Measurements from ENCODE around the gene ABCG1. TPM values are rescaled to one million over a fixed set of nuclear protein-coding genes. Genes with fewer than 3 reads are reported as not detected.

Gene ABCG1
- total RNA-seq, 2 donors from 2014 or later, result 3.1 to 3.5 TPM

DNA sequence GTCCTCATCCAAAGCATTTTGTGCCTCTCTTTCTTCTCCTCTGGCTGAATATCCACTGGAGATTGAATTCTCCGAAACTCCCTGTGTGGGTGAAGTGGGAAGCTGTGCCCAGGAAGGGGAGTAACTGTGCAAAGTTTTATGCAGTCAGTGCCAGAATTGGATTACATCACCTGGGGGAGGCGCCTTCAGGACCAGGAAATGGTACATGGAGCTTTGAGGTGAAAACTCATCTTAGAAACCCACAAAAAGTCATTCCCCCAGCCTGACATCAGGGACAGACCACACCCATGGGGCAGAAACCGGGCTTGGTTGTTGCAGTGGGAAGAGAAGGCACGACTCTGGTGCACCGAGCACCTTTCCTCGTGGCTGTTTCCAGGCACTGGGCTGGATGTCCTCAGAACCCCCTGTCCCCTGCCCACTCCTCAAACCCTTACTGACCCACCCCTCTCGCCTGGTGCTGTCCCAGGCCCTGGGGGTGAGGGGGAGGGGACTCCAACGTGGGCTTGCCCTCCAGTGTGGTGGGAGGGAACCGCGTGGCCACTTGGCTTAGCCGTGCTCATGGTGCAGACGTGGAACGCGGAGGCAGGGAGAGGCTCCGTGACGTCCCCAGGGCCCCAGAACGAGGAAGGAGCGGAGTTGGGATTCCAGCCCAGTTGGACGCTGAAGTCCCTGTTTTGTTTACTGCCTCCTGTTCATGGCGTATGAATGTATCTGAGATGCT, 80.5 kb downstream of the ABCG1 start:
- no peak overlapping the region for H3K4me3 Mint-ChIP-seq
- H3K36me3 Mint-ChIP-seq, result no peaks in the 10 kb centered on the region
- no peak overlapping the region for H3K27ac Mint-ChIP-seq
- H3K27me3 Mint-ChIP-seq, result peaks cover 0 to 6% of the 10 kb centered on the region in 2 donors
- no peak for DNase-seq (ENCODE audit: low spot score)
- H3K9me3 Mint-ChIP-seq, result no peaks in the 10 kb centered on the region
- peaks cover 0 to 3% of the 10 kb centered on the region in 2 donors for H3K4me1 Mint-ChIP-seq (ENCODE audit: low read depth in 2 of 2)
- peak in 1 of 2 donors; percentile 36 for ATAC-seq

DNA sequence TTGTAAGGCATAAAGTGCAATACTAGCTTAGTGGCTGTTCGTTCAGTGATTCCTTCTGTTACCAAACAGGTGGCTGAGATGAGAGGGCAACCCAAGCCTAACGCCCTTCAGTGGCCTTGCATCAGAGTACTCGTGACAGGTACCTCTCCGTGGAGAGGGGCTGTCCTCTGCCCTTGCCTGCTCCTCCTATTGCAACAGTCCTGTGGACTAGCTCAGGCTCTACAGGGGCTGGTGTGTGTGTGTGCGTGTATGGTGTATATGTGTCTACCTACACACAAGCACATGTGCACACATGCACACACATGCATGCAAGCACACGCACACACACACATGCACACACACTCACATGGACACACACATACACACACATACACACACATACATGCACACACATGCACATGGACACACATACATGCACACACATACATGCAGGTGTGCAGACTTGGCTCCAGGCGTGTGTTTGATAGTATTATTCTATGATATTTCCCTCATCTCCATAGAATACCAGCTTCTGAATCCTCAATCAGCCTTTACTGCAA, 81.2 kb downstream of the ABCG1 start:
- Mint-ChIP-seq H3K27ac (no peak overlapping the region), H3K4me3 (no peak overlapping the region), H3K36me3 (no peaks in the 10 kb centered on the region), H3K27me3 (peaks cover 0 to 4% of the 10 kb centered on the region in 2 donors), H3K4me1 (ENCODE audit: low read depth in 2 of 2) (peaks cover 0 to 3% of the 10 kb centered on the region in 2 donors), H3K9me3 (no peaks in the 10 kb centered on the region)
- ATAC-seq (no peak), DNase-seq (ENCODE audit: low spot score) (no peak)

DNA sequence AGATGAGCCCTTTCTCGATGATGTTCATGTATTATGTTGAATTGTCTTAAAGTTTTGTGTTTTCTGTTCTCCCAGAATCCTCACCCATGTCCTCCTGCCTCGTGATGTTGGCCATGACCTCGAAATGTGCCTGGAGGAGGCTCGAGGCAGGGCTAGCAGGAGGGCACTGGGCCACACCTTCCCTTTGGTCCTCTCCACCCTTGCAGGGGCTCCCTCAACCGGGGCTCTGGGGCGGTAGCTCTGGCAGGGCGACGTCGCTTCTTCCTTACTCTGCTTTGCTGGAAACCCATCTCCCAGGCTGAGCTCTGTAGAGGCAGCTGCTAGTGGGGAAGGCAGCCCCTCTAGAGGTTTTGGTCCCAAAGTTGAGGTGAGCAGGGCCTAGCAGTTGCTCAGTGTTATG, 82.0 kb downstream of the ABCG1 start:
- Mint-ChIP-seq H3K9me3 (no peaks in the 10 kb centered on the region), H3K36me3 (no peaks in the 10 kb centered on the region), H3K4me1 (ENCODE audit: low read depth in 2 of 2) (peaks cover 0 to 3% of the 10 kb centered on the region in 2 donors), H3K27me3 (peaks cover 0 to 4% of the 10 kb centered on the region in 2 donors), H3K4me3 (no peak overlapping the region), H3K27ac (no peak overlapping the region)
- ATAC-seq (no peak), DNase-seq (ENCODE audit: low spot score) (no peak)

DNA sequence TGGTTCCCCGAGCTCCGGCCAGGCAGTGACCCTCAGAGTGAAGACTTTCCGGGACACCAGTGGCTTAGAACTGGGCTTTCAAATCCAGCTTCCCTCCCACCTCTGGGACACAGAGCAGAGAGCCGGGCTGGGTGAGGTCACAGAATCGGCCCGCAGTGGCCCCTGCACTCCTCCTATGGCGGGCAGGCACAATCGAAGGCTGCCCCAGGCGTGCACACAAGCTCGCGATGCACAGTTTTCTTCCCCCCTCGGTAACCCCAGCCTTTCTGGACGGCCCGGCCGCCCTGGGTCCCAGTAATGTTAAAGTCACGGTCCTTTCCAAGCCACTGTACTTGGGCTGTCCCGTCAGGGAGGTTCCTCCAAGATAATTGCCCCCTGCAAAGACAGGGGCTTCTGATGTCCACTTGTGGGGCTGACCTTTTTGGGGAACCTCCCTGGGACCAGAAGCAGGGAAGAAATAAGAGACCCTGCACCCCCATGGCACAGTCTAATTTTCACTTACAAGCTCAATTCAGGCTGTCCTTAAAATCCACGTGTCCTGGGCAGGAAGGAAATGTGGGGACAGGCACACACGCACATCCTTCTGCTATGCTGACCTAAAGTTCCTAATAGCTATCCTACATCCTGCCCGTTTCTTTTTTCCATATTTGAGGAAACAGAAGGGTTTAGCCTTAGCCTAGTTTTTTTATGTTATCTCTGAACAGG, 82.6 kb downstream of the ABCG1 start:
- Mint-ChIP-seq H3K27me3 (peaks cover under 1 to 5% of the 10 kb centered on the region in 2 donors), H3K4me1 (ENCODE audit: low read depth in 2 of 2) (peaks cover 0 to 3% of the 10 kb centered on the region in 2 donors), H3K36me3 (no peaks in the 10 kb centered on the region), H3K9me3 (no peaks in the 10 kb centered on the region), H3K4me3 (no peak overlapping the region), H3K27ac (no peak overlapping the region)
- DNase-seq (ENCODE audit: low spot score) (peak; percentile 58), ATAC-seq (no peak)

DNA sequence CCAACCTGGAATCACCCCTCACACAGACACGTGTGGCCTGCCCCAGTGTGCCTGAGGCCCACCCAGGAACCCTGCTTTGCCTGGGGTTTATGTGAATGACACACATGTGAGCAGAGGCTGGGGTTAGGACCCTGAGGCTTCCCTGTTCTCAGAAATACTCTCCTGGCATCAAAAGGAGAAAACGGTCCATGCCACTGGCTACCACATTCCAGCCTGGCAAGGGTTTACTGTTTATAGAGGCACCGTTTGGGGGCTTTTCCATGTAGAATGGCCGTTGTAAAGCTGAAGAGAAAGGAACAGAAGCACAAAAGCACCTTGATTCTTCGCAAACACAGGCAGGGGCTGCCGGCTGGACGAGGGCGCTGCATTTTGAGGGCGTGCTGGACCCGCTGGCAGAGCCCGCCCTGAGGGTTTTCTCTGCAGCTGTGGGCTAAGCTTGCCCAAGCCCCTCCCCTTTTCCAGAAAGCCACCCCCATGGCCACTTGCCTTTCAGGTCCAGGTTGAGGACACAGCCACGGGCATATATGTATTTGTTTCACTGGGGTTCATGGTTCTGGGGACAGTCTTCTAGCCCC, 83.2 kb downstream of the ABCG1 start:
- Mint-ChIP-seq H3K27ac (no peak overlapping the region), H3K27me3 (peaks cover 7 to 10% of the 10 kb centered on the region in 2 donors), H3K9me3 (no peaks in the 10 kb centered on the region), H3K36me3 (no peaks in the 10 kb centered on the region), H3K4me3 (no peak overlapping the region), H3K4me1 (ENCODE audit: low read depth in 2 of 2) (peaks cover 0 to 3% of the 10 kb centered on the region in 2 donors)
- DNase-seq (ENCODE audit: low spot score) (peak; percentile 20), ATAC-seq (no peak)

DNA sequence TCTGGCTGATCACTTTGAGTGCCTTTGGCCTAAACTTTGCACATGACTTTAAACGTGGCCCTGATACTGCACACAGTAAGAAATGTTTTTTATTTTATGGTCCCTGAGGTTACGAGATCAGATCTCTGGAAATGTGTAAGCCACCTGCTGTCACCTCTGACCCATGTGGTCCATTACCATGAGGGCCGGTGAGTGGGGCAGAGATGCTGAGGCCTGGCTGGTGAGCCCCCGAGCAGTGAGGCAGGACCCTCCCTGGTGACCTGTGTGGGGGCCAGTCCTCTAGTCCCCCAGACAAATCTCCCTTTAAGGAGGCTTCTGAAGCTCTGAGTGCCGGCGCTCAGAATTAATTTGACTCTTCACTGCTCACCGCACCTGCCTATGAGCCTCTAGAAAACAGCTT, 83.9 kb downstream of the ABCG1 start:
- H3K9me3 Mint-ChIP-seq, result no peaks in the 10 kb centered on the region
- no peak overlapping the region for H3K27ac Mint-ChIP-seq
- ATAC-seq (no peak), DNase-seq (ENCODE audit: low spot score) (peak; percentile 59)
- peaks cover 0 to 3% of the 10 kb centered on the region in 2 donors for H3K4me1 Mint-ChIP-seq (ENCODE audit: low read depth in 2 of 2)
- H3K27me3 Mint-ChIP-seq, result peaks cover 10% of the 10 kb centered on the region in 2 donors
- H3K36me3 Mint-ChIP-seq, result no peaks in the 10 kb centered on the region
- H3K4me3 Mint-ChIP-seq, result no peak overlapping the region

DNA sequence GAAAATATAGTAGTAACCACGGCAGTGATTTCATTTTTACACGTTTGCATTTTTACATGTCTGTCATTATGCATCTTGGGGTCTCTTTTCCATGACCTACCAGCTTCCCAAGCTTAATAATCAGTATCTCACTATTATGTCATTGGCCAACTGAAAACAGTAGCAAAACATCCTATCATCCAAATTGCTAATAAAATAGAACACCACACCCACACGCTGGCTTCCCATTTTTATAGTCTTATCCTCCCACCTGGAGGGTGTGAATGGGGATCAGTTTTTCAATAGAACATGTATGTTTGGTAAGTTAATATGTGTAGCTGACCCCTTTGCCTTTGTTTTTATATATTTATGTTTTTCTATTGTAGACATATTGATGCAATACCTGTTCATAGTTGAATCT, 84.5 kb downstream of the ABCG1 start:
- DNase-seq (ENCODE audit: low spot score) (no peak), ATAC-seq (no peak)
- Mint-ChIP-seq H3K36me3 (no peaks in the 10 kb centered on the region), H3K27ac (no peak overlapping the region), H3K4me1 (ENCODE audit: low read depth in 2 of 2) (peaks cover 0 to 3% of the 10 kb centered on the region in 2 donors), H3K9me3 (no peaks in the 10 kb centered on the region), H3K27me3 (peaks cover 10 to 12% of the 10 kb centered on the region in 2 donors), H3K4me3 (no peak overlapping the region)

DNA sequence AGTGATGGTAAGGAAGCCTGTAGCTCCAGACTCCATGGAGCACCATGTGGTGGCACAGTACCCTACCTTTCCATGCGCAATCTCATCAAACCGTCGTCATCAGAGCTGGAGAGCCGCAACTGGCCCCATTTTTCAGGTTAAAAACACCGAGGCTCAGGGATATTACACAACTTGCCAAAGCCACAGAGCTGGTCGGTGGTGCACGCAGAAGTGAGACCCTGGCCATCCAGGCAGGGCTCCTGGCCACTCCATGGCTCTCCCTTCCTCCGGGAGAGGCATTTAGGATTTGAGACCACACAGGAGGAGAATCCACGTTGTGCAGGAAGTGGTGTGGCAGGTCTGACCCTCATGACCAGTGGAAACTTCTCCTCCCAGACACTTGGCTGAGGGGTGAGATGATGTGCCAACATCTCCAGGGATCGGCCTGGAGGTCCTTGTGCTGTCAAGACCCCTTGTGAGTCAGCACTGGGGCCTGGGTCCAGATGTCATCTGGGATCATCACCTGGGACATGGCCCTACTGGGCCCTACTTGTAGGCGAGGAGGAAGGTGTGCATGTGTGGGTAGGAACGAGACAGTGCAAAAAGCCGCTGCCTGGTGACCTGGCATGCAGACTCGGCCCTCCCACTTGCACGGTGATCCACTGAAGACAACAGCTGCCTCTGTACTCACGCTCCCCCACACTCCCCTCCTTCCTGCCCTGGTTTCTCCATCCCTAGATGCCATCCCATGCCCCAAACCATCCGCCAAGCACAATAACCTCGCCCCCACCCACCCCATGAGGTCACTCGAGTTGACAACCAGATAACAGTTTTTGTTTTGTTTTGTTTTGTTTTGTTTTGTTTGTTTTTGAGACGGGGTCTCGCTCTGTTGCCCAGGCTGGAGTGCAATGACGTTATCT, 85.9 kb downstream of the ABCG1 start:
- DNase-seq (ENCODE audit: low spot score) (peak; percentile 35), ATAC-seq (no peak)
- no peak overlapping the region for H3K4me3 Mint-ChIP-seq
- no peaks in the 10 kb centered on the region for H3K36me3 Mint-ChIP-seq
- peaks cover 0 to 3% of the 10 kb centered on the region in 2 donors for H3K4me1 Mint-ChIP-seq (ENCODE audit: low read depth in 2 of 2)
- no peaks in the 10 kb centered on the region for H3K9me3 Mint-ChIP-seq
- H3K27ac Mint-ChIP-seq, result no peak overlapping the region
- peaks cover 10 to 12% of the 10 kb centered on the region in 2 donors for H3K27me3 Mint-ChIP-seq

DNA sequence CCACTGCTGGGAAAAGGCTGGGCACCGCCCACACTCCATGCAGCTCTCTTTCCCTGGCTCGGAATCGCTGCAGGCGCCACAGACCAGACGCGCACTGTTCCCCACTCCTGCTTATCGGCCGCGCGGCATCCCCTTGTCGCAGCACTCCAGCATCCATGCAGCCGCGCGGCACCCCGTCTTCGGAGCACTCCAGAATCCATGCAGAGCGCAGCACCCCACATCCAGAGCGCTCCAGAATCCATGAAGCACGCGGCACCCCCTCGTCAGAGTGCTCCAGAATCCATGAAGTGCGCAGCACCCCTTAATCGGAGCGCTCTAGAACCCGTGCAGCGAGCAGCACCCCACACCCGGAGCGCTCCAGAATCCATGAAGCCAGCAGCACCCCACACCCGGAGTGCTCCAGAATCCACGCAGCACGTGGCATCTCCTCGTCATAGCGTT, 86.8 kb downstream of the ABCG1 start:
- ATAC-seq (no peak), DNase-seq (ENCODE audit: low spot score) (peak; percentile 35)
- Mint-ChIP-seq H3K9me3 (no peaks in the 10 kb centered on the region), H3K27ac (no peak overlapping the region), H3K36me3 (no peaks in the 10 kb centered on the region), H3K27me3 (peaks cover 10 to 16% of the 10 kb centered on the region in 2 donors), H3K4me3 (no peak overlapping the region), H3K4me1 (ENCODE audit: low read depth in 2 of 2) (no peaks in the 10 kb centered on the region)

DNA sequence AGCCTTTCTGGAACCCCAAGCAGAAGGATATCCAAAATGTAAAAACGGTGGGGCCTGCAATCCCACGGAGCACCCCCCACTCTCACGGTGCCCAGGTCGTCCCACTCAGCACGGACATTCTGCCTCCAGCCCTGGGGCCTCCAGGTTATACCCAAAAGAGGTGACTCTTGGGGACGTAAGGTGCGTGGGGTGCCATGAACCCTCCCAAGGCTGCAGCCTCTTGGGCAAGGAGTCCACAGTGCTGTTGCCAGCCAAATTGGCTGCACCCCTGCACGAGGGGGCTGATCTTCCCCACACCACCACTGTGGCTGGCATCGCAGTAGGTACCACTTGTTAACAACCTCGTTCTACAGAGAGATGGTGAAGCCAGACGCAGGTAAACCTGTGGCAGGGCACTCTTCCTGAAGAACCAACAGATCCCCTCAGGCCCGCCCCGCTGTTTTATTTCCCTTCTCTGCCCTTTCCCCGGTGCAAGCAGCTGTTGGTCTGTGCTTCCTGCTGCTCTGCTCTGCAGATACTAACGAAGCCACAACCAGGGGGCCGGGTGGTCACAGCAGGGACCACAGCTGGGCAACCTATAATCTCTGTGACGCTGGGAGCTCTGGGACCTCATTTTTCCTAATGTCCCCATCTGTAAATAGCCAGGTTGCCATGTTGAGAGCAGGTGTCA, 87.6 kb downstream of the ABCG1 start:
- no peak for ATAC-seq

DNA sequence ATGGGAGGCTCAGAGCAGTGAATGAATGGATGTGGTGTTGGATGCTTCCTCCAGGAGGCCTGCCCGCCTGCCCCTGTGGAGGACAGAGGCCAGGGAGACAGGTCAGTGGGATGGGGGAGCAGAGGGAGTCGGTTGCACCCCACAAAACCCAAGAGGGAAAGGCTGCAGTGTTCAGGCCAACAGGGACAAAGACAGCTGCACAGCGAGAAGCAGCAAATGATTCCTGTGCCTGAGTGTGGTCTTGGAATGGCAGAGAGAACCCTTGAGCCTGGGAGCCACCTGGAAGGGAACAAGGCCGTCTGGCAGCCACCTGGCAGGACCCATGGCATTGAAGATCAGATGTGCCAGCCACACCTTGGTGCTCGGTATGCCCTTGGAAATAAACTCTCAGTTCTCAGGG, 88.2 kb downstream of the ABCG1 start:
- H3K27ac Mint-ChIP-seq, result no peak overlapping the region
- H3K4me3 Mint-ChIP-seq, result no peak overlapping the region

More for the DNA sequence above, 87.6 kb downstream of the ABCG1 start:
- H3K27ac Mint-ChIP-seq, result no peak overlapping the region
- H3K4me3 Mint-ChIP-seq, result no peak overlapping the region
- H3K27me3 Mint-ChIP-seq, result peaks cover 10 to 16% of the 10 kb centered on the region in 2 donors
- H3K36me3 Mint-ChIP-seq, result no peaks in the 10 kb centered on the region
- H3K4me1 Mint-ChIP-seq (ENCODE audit: low read depth in 2 of 2), result no peaks in the 10 kb centered on the region
- no peaks in the 10 kb centered on the region for H3K9me3 Mint-ChIP-seq
- DNase-seq (ENCODE audit: low spot score), result peak; percentile 37

DNA sequence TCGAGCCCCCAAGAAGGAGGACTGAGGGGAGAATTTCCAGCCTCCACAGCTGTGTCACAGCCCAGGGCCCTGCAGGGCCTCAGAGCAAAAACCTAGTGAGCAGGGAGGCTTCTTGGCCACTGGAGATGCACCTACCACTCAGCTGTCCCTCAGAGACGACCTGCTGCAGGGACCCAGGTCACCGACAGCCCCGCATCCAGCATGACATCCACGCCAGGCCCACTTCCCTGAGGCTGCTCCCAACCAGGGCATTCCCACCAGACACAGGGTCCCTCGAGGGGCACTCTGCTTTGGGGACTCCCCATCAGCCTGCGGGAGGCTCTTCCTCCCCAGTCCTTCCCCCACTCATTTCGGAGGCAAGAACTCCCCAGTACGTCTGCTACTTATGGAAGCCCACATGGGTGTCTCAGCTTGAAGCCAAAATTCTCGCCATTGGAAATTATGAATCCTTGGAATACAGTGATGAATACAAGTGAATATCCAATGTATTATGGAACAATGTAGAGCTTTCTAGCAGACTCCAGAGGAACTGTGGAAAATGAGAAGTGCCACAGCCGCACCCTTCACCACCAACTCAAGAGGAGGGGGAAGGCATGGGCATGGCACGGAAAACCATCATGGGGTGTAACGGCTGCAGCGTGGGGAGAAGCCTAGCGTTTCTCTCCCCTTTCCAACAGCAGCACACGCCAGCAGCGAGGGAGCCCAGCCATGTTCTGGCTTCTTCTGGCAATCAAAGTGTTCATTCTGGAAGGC, 89.4 kb downstream of the ABCG1 start:
- no peak for ATAC-seq
- H3K4me3 Mint-ChIP-seq, result no peak overlapping the region
- no peaks in the 10 kb centered on the region for H3K9me3 Mint-ChIP-seq
- peak; percentile 26 for DNase-seq (ENCODE audit: low spot score)
- H3K36me3 Mint-ChIP-seq, result no peaks in the 10 kb centered on the region
- H3K4me1 Mint-ChIP-seq (ENCODE audit: low read depth in 2 of 2), result no peaks in the 10 kb centered on the region
- H3K27ac Mint-ChIP-seq, result no peak overlapping the region
- peaks cover 10 to 16% of the 10 kb centered on the region in 2 donors for H3K27me3 Mint-ChIP-seq

More for the DNA sequence above, 88.2 kb downstream of the ABCG1 start:
- DNase-seq (ENCODE audit: low spot score) (no peak), ATAC-seq (no peak)
- H3K4me1 Mint-ChIP-seq (ENCODE audit: low read depth in 2 of 2), result no peaks in the 10 kb centered on the region
- peaks cover 10 to 16% of the 10 kb centered on the region in 2 donors for H3K27me3 Mint-ChIP-seq
- no peaks in the 10 kb centered on the region for H3K36me3 Mint-ChIP-seq
- no peaks in the 10 kb centered on the region for H3K9me3 Mint-ChIP-seq
